Activated naive CD4-positive, alpha-beta T cell treated with anti-CD3 and anti-CD28 coated beads for 36 hours (primary cell): ENCODE results near the gene ADGRD1. TPM values are rescaled to one million over a fixed set of nuclear protein-coding genes. Genes with fewer than 3 reads are reported as not detected.

ENCODE experiments used
- CTCF ChIA-PET: fragments of 350-600 bp; sonication (Branson Sonifier 250); formaldehyde crosslinking; loops from one replicate; lab custom pipeline; 2021; ENCODE audit warnings: antibody characterized with exemption; lab: Charles Lee
- DNase-seq: peaks from one replicate; pipeline ENCODE4 v3.0.0-alpha.2; 2020
- H3K27ac Mint-ChIP-seq: one replicate; pipeline ENCODE4 v1.8.0; 2021; ENCODE audit warnings: mild to moderate bottlenecking, mixed read lengths
- H3K27me3 Mint-ChIP-seq: one replicate; pipeline ENCODE4 v1.8.0; 2021; ENCODE audit warnings: low read depth, mixed read lengths
- H3K36me3 Mint-ChIP-seq: one replicate; pipeline ENCODE4 v1.8.0; 2021; ENCODE audit warnings: low read depth, mixed read lengths
- H3K4me1 Mint-ChIP-seq: one replicate; pipeline ENCODE4 v1.8.0; 2021; ENCODE audit warnings: low read depth, mixed read lengths
- H3K4me3 Mint-ChIP-seq: one replicate; pipeline ENCODE4 v1.8.0; 2021; ENCODE audit warnings: mild to moderate bottlenecking, moderate library complexity, mixed read lengths
- H3K9me3 Mint-ChIP-seq: one replicate; pipeline ENCODE4 v1.8.0; 2021; ENCODE audit warnings: mixed read lengths
- intact Hi-C: fragments of 100-400 bp; cut with micrococcal nuclease; formaldehyde crosslinking; loops from one replicate; pipeline ENCODE4 v1.15.1; 2023
- total RNA-seq, 2 experiments: library from RNA; stranded (reverse); gene quantifications; one replicate each; pipeline ENCODE4 v1.2.3, GENCODE V29; 2021

The ADGRD1 gene
- total RNA-seq, 2 experiments from 2014 or later: not detected

DNA sequence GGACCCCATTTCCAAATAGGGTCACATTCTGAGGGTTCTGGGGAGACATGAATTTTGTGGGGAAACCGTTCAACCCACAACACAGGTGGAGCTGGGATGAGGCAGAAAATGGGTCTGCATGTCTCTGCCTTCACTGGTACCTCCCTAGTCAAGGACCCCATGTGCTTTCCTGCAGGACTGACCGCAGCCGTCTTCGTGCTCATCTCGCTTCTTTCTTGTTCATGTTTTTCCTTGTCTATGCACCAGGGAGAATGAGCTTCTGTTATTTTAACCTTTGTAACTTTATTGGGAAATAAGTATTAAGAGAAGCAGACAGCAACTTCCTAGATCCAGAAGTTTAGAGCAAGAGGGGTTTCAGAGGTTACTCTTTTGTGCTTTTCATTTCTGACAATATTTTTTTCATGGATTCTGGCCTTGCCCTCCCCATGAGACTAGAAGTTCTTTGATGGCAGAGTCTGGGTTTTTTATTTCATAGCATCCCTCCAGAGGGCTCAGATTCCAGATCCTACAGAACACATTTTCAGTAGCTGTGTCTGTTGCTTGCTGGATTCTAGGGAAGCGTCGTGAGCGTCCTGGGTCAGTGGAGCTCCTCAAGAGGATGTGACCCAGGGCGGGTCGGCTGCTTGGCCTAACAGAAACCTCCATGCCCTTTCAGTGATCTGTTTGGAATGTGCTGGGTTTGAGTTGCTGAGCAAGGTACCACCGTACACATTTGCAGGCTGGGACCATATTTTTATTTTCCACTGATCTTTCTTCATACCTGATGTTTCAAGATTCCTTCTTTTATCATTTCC lies 104.2 kb downstream of the ADGRD1 start:
- intact Hi-C loops: no loop called here
- no peak for DNase-seq
- Mint-ChIP-seq H3K9me3 (no peaks in the 10 kb centered on the region), H3K27ac (no peak overlapping the region), H3K4me3 (no peak overlapping the region), H3K4me1 (no peaks in the 10 kb centered on the region), H3K27me3 (no peaks in the 10 kb centered on the region), H3K36me3 (no peaks in the 10 kb centered on the region)
- CTCF ChIA-PET: no interaction called here

- Mint-ChIP-seq H3K4me3 (no peak overlapping the region), H3K9me3 (no peaks in the 10 kb centered on the region), H3K36me3 (no peaks in the 10 kb centered on the region), H3K4me1 (no peaks in the 10 kb centered on the region), H3K27ac (no peak overlapping the region), H3K27me3 (peaks cover 3% of the 10 kb centered on the region)
- intact Hi-C loops: no loop called here
- CTCF ChIA-PET: no interaction called here
- no peak for DNase-seq
Observed at GRCh38 chr12:131058700-131059099, 105.0 kb downstream of the ADGRD1 start.

DNA sequence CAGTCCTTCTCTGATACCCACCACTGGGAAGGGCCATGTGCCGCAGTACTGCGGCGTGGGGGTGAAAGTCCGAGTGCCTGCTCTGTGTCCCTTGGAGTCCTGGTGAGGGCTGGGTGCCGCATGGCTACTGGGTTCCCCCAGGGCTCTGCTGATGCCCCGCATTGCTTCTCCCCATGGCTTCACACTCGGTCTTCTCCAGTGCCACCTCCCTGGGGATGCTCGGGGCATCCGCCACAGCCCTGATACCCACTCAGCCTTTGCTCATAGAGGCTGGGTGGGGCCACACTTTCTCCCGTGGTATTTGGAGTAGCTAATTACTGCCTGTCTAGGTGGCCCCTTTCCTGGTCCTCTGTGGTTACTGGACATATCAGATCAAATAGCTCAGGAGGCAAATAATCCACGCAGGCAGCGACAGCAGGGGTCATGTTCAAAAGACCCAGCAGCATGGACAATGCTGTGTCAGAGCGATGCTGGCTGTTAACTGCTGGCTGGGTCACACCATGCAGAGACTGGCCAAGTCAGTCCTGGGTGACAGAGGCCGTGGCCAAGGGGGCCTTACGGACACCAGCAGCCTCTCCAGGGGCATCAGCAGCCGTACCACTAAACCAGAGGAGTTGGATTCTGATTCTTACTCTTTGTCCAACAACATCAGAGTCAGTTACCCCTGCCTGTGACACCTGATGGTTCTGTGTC lies 106.5 kb downstream of the ADGRD1 start:
- Mint-ChIP-seq H3K36me3 (no peaks in the 10 kb centered on the region), H3K27me3 (peaks cover 3% of the 10 kb centered on the region), H3K4me1 (no peaks in the 10 kb centered on the region), H3K9me3 (no peaks in the 10 kb centered on the region), H3K4me3 (no peak overlapping the region), H3K27ac (no peak overlapping the region)
- DNase-seq: no peak
- intact Hi-C loops: no loop called here
- CTCF ChIA-PET: no interaction called here

DNA sequence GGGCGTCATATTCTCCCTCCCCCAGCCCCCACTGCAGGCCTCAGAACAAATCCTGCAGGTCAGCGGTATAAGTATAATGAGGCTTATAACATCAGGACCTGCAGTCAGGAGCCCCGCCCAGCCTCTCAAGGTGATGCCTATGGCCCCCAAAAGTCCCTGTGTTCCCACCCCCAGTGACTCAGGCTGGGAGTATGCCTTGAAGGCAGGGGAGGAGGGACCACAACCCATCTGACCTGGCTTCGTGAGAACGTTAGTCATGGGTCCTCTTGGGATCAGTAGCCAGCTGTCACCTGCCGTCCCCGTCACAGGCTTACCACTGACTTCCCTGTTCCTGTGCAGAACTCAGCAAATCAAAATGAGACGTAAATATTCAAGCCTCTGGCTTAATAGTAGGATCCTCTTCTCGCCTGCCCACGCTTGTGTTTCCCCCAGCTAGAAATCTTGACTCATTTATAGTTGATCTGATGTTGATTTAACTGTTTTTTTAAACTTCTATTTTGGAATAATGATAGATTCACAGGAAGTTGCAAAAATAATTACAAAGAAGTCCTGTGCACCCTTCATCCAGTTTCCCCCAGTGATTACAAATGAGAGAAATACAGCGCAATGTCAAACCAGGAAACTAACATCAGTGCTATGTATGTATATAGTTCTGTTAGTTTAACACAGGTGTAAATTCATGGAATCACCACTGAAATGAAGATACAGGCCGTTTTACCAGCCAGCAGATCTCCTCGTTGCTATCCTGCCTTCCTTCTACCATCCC lies 107.5 kb downstream of the ADGRD1 start:
- DNase-seq: no peak
- no peak overlapping the region for H3K4me3 Mint-ChIP-seq
- H3K27me3 Mint-ChIP-seq: peaks cover 4% of the 10 kb centered on the region
- CTCF ChIA-PET: no interaction called here
- H3K9me3 Mint-ChIP-seq: no peaks in the 10 kb centered on the region
- H3K36me3 Mint-ChIP-seq: no peaks in the 10 kb centered on the region
- H3K4me1 Mint-ChIP-seq: no peaks in the 10 kb centered on the region
- H3K27ac Mint-ChIP-seq: no peak overlapping the region
- intact Hi-C loops: no loop called here

DNA sequence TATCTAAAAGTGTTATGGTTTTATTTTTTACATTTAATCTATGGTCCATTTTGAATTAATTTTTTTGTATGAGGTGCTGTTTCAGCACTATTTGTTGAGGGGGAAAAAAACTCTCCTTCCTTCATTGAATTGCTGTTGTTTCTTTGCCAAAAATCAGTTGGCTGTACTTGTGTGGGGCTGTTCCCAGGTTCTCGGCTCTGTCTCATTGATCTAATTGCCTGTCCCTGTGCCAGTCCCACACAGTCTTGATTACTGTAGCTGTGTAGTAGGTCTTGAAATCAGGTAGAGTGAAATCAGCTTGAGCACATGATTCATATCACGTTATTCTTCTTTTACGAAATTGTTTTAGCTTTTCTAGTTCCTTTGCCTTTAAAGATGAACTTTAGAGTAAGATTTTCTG lies 109.7 kb downstream of the ADGRD1 start:
- Mint-ChIP-seq H3K4me1 (no peaks in the 10 kb centered on the region), H3K4me3 (no peak overlapping the region), H3K9me3 (no peaks in the 10 kb centered on the region), H3K36me3 (no peaks in the 10 kb centered on the region), H3K27ac (no peak overlapping the region), H3K27me3 (peaks cover 4% of the 10 kb centered on the region)
- intact Hi-C loops: no loop called here
- DNase-seq: no peak
- CTCF ChIA-PET: no interaction called here

- no peak overlapping the region for H3K4me3 Mint-ChIP-seq
- no peaks in the 10 kb centered on the region for H3K4me1 Mint-ChIP-seq
- no peaks in the 10 kb centered on the region for H3K9me3 Mint-ChIP-seq
- no peaks in the 10 kb centered on the region for H3K36me3 Mint-ChIP-seq
- CTCF ChIA-PET: no interaction called here
- no peak for DNase-seq
- intact Hi-C loops: no loop called here
- H3K27me3 Mint-ChIP-seq: peaks cover 4% of the 10 kb centered on the region
- H3K27ac Mint-ChIP-seq: no peak overlapping the region
Observed at GRCh38 chr12:131063960-131064359, 110.3 kb downstream of the ADGRD1 start.

DNA sequence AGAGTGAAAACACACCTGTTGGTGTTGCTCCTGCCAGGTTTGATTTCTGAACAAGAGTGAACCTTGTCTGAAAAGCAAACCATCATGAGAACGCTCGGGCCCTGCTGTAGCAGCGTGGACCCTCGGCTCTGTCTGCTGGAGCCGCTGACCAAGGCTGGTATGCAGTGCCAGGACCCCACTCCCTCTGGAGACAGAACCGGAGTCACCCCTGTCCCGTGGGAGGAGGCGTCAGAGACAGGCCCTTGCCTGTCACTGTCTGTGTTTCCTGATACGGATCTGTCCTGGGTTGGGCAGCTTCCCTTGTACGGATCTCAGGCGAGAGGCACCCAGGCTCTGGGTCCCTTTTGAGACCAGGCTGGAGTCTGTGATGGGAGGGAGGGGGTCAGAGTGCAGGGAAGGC lies 111.6 kb downstream of the ADGRD1 start:
- Mint-ChIP-seq H3K36me3 (no peaks in the 10 kb centered on the region), H3K27ac (no peak overlapping the region), H3K4me3 (no peak overlapping the region), H3K27me3 (peaks cover 4% of the 10 kb centered on the region), H3K9me3 (no peaks in the 10 kb centered on the region), H3K4me1 (no peaks in the 10 kb centered on the region)
- DNase-seq: no peak
- CTCF ChIA-PET: no interaction called here
- intact Hi-C loops: no loop called here

- peaks cover 4% of the 10 kb centered on the region for H3K27me3 Mint-ChIP-seq
- no peak overlapping the region for H3K27ac Mint-ChIP-seq
- H3K9me3 Mint-ChIP-seq: peaks cover 2% of the 10 kb centered on the region
- H3K4me3 Mint-ChIP-seq: no peak overlapping the region
- CTCF ChIA-PET: no interaction called here
- H3K4me1 Mint-ChIP-seq: no peaks in the 10 kb centered on the region
- intact Hi-C loops: no loop called here
- no peak for DNase-seq
- H3K36me3 Mint-ChIP-seq: no peaks in the 10 kb centered on the region
Observed at GRCh38 chr12:131065801-131066200, 112.1 kb downstream of the ADGRD1 start.

DNA sequence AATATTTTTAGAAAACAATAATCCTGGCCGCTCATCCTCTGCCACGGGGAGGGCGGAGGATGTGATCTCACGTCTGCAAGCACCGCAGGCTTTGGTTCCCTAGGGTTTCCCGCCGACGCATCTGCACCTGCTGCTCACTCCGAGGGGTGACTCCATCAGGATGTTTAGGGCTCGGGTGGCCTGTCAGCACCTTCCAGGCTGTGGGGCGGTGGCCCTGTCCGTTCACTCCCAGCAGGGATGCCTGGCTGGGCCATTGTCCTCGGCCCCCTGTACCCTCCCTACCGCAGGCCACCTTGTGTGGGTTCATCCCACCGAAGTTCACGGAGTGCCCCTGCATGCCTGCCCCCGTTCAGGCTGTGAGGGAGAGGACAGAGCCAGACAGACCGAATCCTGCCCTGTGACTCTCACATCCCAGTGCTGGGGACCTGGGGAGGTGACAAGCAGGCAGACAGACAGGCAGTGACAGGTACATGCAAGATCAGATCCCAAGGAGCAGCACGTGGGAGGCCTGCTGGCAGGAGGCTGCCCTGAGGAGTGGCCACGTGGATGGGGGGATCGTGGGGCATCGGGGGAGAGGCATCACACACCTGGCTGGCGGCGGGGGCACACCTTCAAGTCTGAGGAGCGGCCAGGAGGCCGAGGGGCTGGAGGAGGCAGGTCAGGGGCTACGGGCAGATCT lies 112.6 kb downstream of the ADGRD1 start:
- no peaks in the 10 kb centered on the region for H3K4me1 Mint-ChIP-seq
- intact Hi-C loops: no loop called here
- no peak overlapping the region for H3K27ac Mint-ChIP-seq
- peaks cover 2% of the 10 kb centered on the region for H3K9me3 Mint-ChIP-seq
- DNase-seq: no peak
- H3K4me3 Mint-ChIP-seq: no peak overlapping the region
- CTCF ChIA-PET: no interaction called here
- H3K27me3 Mint-ChIP-seq: peaks cover 4% of the 10 kb centered on the region
- no peaks in the 10 kb centered on the region for H3K36me3 Mint-ChIP-seq

DNA sequence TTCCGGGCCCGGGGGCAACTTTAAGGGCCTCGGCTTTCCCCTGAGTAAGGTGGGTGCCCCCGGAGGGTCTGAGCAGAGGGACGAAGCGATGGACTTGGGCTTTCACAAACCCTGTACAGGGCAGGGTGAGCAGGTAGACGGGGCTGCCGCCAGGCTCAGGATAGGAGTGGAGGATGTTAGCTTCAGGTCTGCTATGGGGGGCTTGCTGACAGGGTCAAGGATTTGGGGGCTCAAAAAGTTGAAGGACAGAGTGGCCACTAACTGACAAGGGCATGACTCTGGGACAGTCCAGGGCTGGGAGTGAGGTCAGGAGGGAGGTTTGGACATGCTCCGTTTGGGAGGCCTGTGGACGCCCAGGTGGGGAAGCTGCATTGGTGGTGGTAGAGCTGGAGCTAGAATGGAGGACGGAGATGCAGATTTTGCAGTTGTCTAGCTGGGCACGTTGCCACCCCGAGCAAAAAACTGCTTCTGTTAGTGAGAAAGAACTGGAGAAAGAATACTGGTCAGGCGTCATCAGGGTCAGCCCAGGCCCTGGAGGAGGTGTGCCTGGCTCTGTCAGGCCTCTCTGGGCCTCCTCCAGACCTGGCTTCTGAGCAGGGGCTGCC lies 113.3 kb downstream of the ADGRD1 start:
- Mint-ChIP-seq H3K36me3 (no peaks in the 10 kb centered on the region), H3K4me3 (no peak overlapping the region), H3K4me1 (no peaks in the 10 kb centered on the region), H3K9me3 (peaks cover 2% of the 10 kb centered on the region), H3K27ac (no peak overlapping the region), H3K27me3 (peaks cover 4% of the 10 kb centered on the region)
- CTCF ChIA-PET: no interaction called here
- no peak for DNase-seq
- intact Hi-C loops: no loop called here

- Mint-ChIP-seq H3K27ac (no peak overlapping the region), H3K9me3 (peaks cover 2% of the 10 kb centered on the region), H3K4me3 (no peak overlapping the region), H3K36me3 (no peaks in the 10 kb centered on the region), H3K4me1 (no peaks in the 10 kb centered on the region), H3K27me3 (peaks cover 4% of the 10 kb centered on the region)
- intact Hi-C loops: no loop called here
- DNase-seq: no peak
- CTCF ChIA-PET: no interaction called here
Observed at GRCh38 chr12:131067981-131068851, 114.5 kb downstream of the ADGRD1 start.
